ENCODE measurements around the gene CYTH3. TPM values are rescaled to one million over a fixed set of nuclear protein-coding genes. Genes with fewer than 3 reads are reported as not detected.

Gene CYTH3
- total and polyA plus RNA-seq, 10 donors, result 2.5 to 28.1 (median 17.5) TPM

DNA sequence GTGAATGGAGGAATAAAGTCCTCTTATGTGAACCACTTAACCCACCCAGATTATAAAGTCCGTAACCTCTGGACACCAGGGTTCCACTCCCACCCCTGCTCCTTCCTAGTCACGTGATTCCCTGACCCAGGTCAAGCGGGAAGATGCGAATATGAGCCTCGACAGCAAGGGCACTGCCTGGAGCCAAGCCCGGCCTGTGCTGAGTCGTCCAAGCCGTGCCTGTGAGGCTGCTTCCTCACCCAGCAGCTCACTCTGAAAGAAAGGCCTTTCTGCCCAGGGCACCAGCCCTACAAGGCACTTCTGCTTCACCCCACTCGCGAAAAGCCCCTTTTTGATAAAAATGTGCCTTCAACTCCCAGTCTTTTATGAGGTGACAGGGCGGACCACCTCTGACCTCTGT, 85.8 kb downstream of the CYTH3 start:
- no peak for DNase-seq
- H3K36me3 ChIP-seq, result peaks cover 0 to 36% (median 6%) of the 10 kb centered on the region in 6 donors
- no peaks in the 10 kb centered on the region for H3K4me1 ChIP-seq
- no peaks in the 10 kb centered on the region for H3K9me3 ChIP-seq
- intact Hi-C loops (cut with DNase I; ENCODE audit: low total_unique reads), result no loop called here
- TF ChIP-seq POLR2A (IDR thresholded peaks at IDR 0.05) (no peak), POLR2AphosphoS5 (IDR thresholded peaks at IDR 0.05) (no peak)
- TF ChIP-seq, protein P1, sequence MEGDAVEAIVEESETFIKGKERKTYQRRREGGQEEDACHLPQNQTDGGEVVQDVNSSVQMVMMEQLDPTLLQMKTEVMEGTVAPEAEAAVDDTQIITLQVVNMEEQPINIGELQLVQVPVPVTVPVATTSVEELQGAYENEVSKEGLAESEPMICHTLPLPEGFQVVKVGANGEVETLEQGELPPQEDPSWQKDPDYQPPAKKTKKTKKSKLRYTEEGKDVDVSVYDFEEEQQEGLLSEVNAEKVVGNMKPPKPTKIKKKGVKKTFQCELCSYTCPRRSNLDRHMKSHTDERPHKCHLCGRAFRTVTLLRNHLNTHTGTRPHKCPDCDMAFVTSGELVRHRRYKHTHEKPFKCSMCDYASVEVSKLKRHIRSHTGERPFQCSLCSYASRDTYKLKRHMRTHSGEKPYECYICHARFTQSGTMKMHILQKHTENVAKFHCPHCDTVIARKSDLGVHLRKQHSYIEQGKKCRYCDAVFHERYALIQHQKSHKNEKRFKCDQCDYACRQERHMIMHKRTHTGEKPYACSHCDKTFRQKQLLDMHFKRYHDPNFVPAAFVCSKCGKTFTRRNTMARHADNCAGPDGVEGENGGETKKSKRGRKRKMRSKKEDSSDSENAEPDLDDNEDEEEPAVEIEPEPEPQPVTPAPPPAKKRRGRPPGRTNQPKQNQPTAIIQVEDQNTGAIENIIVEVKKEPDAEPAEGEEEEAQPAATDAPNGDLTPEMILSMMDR (IDR thresholded peaks at IDR 0.05 in 8 of 11, conservative IDR thresholded peaks at IDR 0.05 in 3 of 11), result no peak
- H3K27me3 ChIP-seq (replicated peaks in 1 of 7), result no peaks in the 10 kb centered on the region
- H3K4me3 ChIP-seq, result no peak overlapping the region
- 63 to 90% (median 85%) methylated on average over 10 to 11 of the region's 11 CpGs for WGBS, 5 donors
- no peak overlapping the region for H3K27ac ChIP-seq

DNA sequence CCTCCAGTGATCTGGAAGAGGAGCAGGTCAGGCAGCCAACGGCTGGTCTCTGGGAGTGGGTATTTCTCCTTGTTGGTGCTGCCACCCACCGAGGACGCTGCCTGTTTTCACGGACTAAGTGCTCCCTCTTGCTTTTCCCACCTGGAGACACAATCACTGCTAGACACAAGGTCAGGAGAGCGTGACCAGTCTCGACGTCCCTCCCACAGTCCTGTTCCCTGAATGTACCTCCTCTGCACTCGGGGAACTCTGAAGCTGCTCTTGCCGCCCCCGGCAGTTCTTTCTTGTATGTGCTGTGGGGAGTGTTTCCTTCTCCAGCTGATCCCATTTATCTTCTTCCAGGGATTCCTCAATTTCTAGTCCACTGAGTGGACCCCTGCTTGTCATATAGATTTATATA, 89.4 kb downstream of the CYTH3 start:
- Histone ChIP-seq H3K36me3 (peaks cover 0 to 17% (median 6%) of the 10 kb centered on the region in 6 donors), H3K4me3 (no peak overlapping the region), H3K27me3 (replicated peaks in 1 of 7) (no peaks in the 10 kb centered on the region), H3K4me1 (peaks cover 0 to 19% (median 6%) of the 10 kb centered on the region in 6 donors), H3K9me3 (no peaks in the 10 kb centered on the region), H3K27ac (no peak overlapping the region)
- TF ChIP-seq POLR2A (IDR thresholded peaks at IDR 0.05), result no peak
- 86 to 92% (median 89%) methylated on average over 10 of the region's 10 CpGs for WGBS, 5 donors
- DNase-seq, result no peak
- intact Hi-C loops (cut with DNase I; ENCODE audit: low total_unique reads), result no loop called here

DNA sequence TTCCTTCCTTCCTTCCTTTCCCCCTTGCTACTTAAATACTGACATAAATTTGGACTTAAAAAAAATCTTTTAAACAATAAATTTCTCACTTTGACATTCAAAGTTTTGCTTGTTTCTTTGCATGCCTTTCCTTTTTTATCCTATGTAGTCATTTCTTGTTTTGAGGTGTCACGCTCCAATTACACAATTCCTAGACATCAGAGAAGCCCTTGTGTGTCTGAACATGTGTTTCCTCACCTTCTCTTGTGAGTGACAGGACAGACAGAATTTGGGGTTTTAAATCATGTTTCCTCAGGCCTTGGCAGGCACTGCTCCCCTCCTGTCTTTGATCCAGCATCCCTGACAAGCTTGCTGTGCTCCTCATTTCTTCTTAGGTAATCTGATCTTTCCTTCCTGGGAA, 91.3 kb downstream of the CYTH3 start:
- TF ChIP-seq POLR2AphosphoS5 (IDR thresholded peaks at IDR 0.05) (no peak), POLR2A (IDR thresholded peaks at IDR 0.05) (no peak)
- TF ChIP-seq, protein P1 (IDR thresholded peaks at IDR 0.05 in 8 of 11, conservative IDR thresholded peaks at IDR 0.05 in 3 of 11), result no peak
- no peaks in the 10 kb centered on the region for H3K9me3 ChIP-seq
- peaks cover 0 to 18% (median 2%) of the 10 kb centered on the region in 6 donors for H3K36me3 ChIP-seq
- WGBS, 5 donors, result 24 to 45% (median 40%) methylated on average over 1 of the region's 1 CpG
- DNase-seq, result no peak
- no peaks in the 10 kb centered on the region for H3K27me3 ChIP-seq (replicated peaks in 1 of 7)
- H3K4me3 ChIP-seq, result no peak overlapping the region
- peaks cover 0 to 32% (median 12%) of the 10 kb centered on the region in 6 donors for H3K4me1 ChIP-seq
- H3K27ac ChIP-seq, result no peak overlapping the region
- intact Hi-C loops (cut with DNase I; ENCODE audit: low total_unique reads), result no loop called here

DNA sequence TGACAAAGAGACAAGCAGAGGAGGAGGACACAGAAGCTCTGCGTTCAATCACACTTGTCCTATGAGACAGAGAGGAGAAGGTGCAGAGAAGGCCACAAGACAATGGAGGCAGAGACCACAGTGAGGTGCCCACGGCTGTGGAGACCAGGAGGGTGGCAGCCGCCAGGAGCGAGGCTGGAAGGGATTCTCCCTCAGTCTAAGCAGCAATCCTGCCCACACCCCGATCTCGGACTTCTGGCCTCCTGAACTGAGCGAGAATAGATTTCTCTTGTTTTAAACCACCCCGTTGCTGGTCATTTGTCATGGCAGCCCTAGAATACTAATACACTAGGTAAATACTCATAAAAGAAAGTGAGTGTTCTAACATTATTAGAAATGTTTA, 92.1 kb downstream of the CYTH3 start:
- Histone ChIP-seq H3K27ac (no peak overlapping the region), H3K9me3 (no peaks in the 10 kb centered on the region), H3K27me3 (replicated peaks in 1 of 7) (no peaks in the 10 kb centered on the region), H3K36me3 (peaks cover 0 to 18% (median 2%) of the 10 kb centered on the region in 6 donors), H3K4me1 (peaks cover 0 to 40% (median 17%) of the 10 kb centered on the region in 6 donors), H3K4me3 (no peak overlapping the region)
- TF ChIP-seq POLR2AphosphoS5 (IDR thresholded peaks at IDR 0.05) (no peak), POLR2A (IDR thresholded peaks at IDR 0.05) (no peak)
- TF ChIP-seq, protein P1 (IDR thresholded peaks at IDR 0.05 in 8 of 11, conservative IDR thresholded peaks at IDR 0.05 in 3 of 11), result no peak
- 94 to 98% (median 96%) methylated on average over 8 of the region's 8 CpGs for WGBS, 5 donors
- no peak for DNase-seq
- intact Hi-C loops (cut with DNase I; ENCODE audit: low total_unique reads), result no loop called here

Data from spleen (tissue), 11 donors.